ENCODE results near the gene ADCK2.
A peak's percentile ranks its signal among the peaks of the same experiment; 100 is the strongest.

Gene ADCK2

GRCh38 chr7:140696680-140697446 is 24.1 kb downstream of the ADCK2 start, which contains the start of gene NDUFB2:
TSS of gene NDUFB2 (plus strand) at chr7:140696708. CDS start at chr7:140696745, 37 bp downstream.
- Histone ChIP-seq H3K18ac (ENCODE audit: low read length) (no peak within 1 kb of the TSS), H3K56ac (ENCODE audit: low read length) (peak within 1 kb of the TSS; percentile 100), H2BK5ac (ENCODE audit: low read length) (peak within 1 kb of the TSS; percentile 90), H3K23ac (ENCODE audit: low read length) (peak within 1 kb of the TSS; percentile 48), H3K79me1 (ENCODE audit: low read length) (peaks cover 8% of the 10 kb centered on the region), H3K4ac (ENCODE audit: low read depth, low read length) (no peak within 1 kb of the TSS), H3K27me3 (ENCODE audit: insufficient read depth, low read length, poor library complexity) (no peaks in the 10 kb centered on the region), H2BK15ac (replicated peaks; ENCODE audit: low read depth) (no peak within 1 kb of the TSS), H3K36me3 (ENCODE audit: control insufficient read depth, insufficient read depth, low read length) (no peaks in the 10 kb centered on the region), H3K79me2 (ENCODE audit: control insufficient read depth, insufficient read depth, low read length) (peaks cover 22% of the 10 kb centered on the region), H3K9ac (ENCODE audit: low read length) (peak within 1 kb of the TSS; percentile 96), H3K4me2 (ENCODE audit: low read length) (peak within 1 kb of the TSS; percentile 54), H3K4me1 (ENCODE audit: control insufficient read depth, low read depth, low read length) (no peaks in the 10 kb centered on the region), H3K4me3 (ENCODE audit: low read length) (peak within 1 kb of the TSS; percentile 62), H2BK120ac (ENCODE audit: low read depth, low read length) (no peak within 1 kb of the TSS), H2AK5ac (ENCODE audit: low read length) (no peak within 1 kb of the TSS), H3K27ac (ENCODE audit: low read depth, low read length) (peak within 1 kb of the TSS; percentile 41), H4K8ac (ENCODE audit: low read depth, low read length) (no peak within 1 kb of the TSS), H4K5ac (ENCODE audit: low read length) (peak within 1 kb of the TSS; percentile 59)
- WGBS (ENCODE audit: extremely low coverage, insufficient coverage, low lambda C conversion rate): no CpG with 5 or more reads among the region's 82 CpGs
- DNase-seq: peak; percentile 95

GRCh38 chr7:140697447-140698143 is 24.9 kb downstream of the ADCK2 start:
- H4K5ac ChIP-seq (ENCODE audit: low read length): no peak overlapping the region
- H3K4me3 ChIP-seq (ENCODE audit: low read length): peak overlapping the region; percentile 62
- peak overlapping the region; percentile 100 for H3K56ac ChIP-seq (ENCODE audit: low read length)
- H3K4me2 ChIP-seq (ENCODE audit: low read length): peak overlapping the region; percentile 43
- H2BK120ac ChIP-seq (ENCODE audit: low read depth, low read length): no peak overlapping the region
- no peak overlapping the region for H3K4ac ChIP-seq (ENCODE audit: low read depth, low read length)
- H4K8ac ChIP-seq (ENCODE audit: low read depth, low read length): no peak overlapping the region
- H3K27me3 ChIP-seq (ENCODE audit: insufficient read depth, low read length, poor library complexity): no peaks in the 10 kb centered on the region
- peaks cover 22% of the 10 kb centered on the region for H3K79me2 ChIP-seq (ENCODE audit: control insufficient read depth, insufficient read depth, low read length)
- no CpG with 5 or more reads among the region's 24 CpGs for WGBS (ENCODE audit: extremely low coverage, insufficient coverage, low lambda C conversion rate)
- H3K18ac ChIP-seq (ENCODE audit: low read length): no peak overlapping the region
- peak overlapping the region; percentile 41 for H3K27ac ChIP-seq (ENCODE audit: low read depth, low read length)
- peaks cover 8% of the 10 kb centered on the region for H3K79me1 ChIP-seq (ENCODE audit: low read length)
- H2AK5ac ChIP-seq (ENCODE audit: low read length): no peak overlapping the region
- no peaks in the 10 kb centered on the region for H3K4me1 ChIP-seq (ENCODE audit: control insufficient read depth, low read depth, low read length)
- H3K36me3 ChIP-seq (ENCODE audit: control insufficient read depth, insufficient read depth, low read length): no peaks in the 10 kb centered on the region
- H3K9ac ChIP-seq (ENCODE audit: low read length): peak overlapping the region; percentile 96
- H2BK15ac ChIP-seq (replicated peaks; ENCODE audit: low read depth): no peak overlapping the region
- H2BK5ac ChIP-seq (ENCODE audit: low read length): no peak overlapping the region
- no peak for DNase-seq
- peak overlapping the region; percentile 37 for H3K23ac ChIP-seq (ENCODE audit: low read length)

GRCh38 chr7:140698477-140698876 is 25.7 kb downstream of the ADCK2 start:
- no peak overlapping the region for H2AK5ac ChIP-seq (ENCODE audit: low read length)
- 100% methylated on average over 2 of the region's 8 CpGs for whole genome bisulfite sequencing (ENCODE audit: extremely low coverage, insufficient coverage, low lambda C conversion rate)
- DNase-seq: no peak
- no peak overlapping the region for H3K27ac ChIP-seq (ENCODE audit: low read depth, low read length)
- no peak overlapping the region for H3K4me2 ChIP-seq (ENCODE audit: low read length)
- no peak overlapping the region for H3K4me3 ChIP-seq (ENCODE audit: low read length)
- no peaks in the 10 kb centered on the region for H3K27me3 ChIP-seq (ENCODE audit: insufficient read depth, low read length, poor library complexity)
- no peak overlapping the region for H2BK120ac ChIP-seq (ENCODE audit: low read depth, low read length)
- H3K56ac ChIP-seq (ENCODE audit: low read length): no peak overlapping the region
- H3K18ac ChIP-seq (ENCODE audit: low read length): no peak overlapping the region
- no peak overlapping the region for H4K8ac ChIP-seq (ENCODE audit: low read depth, low read length)
- H2BK5ac ChIP-seq (ENCODE audit: low read length): no peak overlapping the region
- no peak overlapping the region for H3K23ac ChIP-seq (ENCODE audit: low read length)
- H3K4ac ChIP-seq (ENCODE audit: low read depth, low read length): no peak overlapping the region
- H3K79me2 ChIP-seq (ENCODE audit: control insufficient read depth, insufficient read depth, low read length): peaks cover 22% of the 10 kb centered on the region
- peaks cover 10% of the 10 kb centered on the region for H3K79me1 ChIP-seq (ENCODE audit: low read length)
- H3K4me1 ChIP-seq (ENCODE audit: control insufficient read depth, low read depth, low read length): no peaks in the 10 kb centered on the region
- no peak overlapping the region for H4K5ac ChIP-seq (ENCODE audit: low read length)
- no peaks in the 10 kb centered on the region for H3K36me3 ChIP-seq (ENCODE audit: control insufficient read depth, insufficient read depth, low read length)
- no peak overlapping the region for H3K9ac ChIP-seq (ENCODE audit: low read length)
- no peak overlapping the region for H2BK15ac ChIP-seq (replicated peaks; ENCODE audit: low read depth)

GRCh38 chr7:140702774-140703173 is 30.0 kb downstream of the ADCK2 start:
- no peak overlapping the region for H3K27ac ChIP-seq (ENCODE audit: low read depth, low read length)
- DNase-seq: peak; percentile 16
- no peak overlapping the region for H2BK120ac ChIP-seq (ENCODE audit: low read depth, low read length)
- H4K8ac ChIP-seq (ENCODE audit: low read depth, low read length): no peak overlapping the region
- H3K4me1 ChIP-seq (ENCODE audit: control insufficient read depth, low read depth, low read length): no peaks in the 10 kb centered on the region
- peaks cover 2% of the 10 kb centered on the region for H3K36me3 ChIP-seq (ENCODE audit: control insufficient read depth, insufficient read depth, low read length)
- peaks cover 18% of the 10 kb centered on the region for H3K79me2 ChIP-seq (ENCODE audit: control insufficient read depth, insufficient read depth, low read length)
- H3K56ac ChIP-seq (ENCODE audit: low read length): no peak overlapping the region
- no peak overlapping the region for H3K4ac ChIP-seq (ENCODE audit: low read depth, low read length)
- no peaks in the 10 kb centered on the region for H3K27me3 ChIP-seq (ENCODE audit: insufficient read depth, low read length, poor library complexity)
- no peak overlapping the region for H2BK15ac ChIP-seq (replicated peaks; ENCODE audit: low read depth)
- no peak overlapping the region for H4K5ac ChIP-seq (ENCODE audit: low read length)
- no peak overlapping the region for H3K4me3 ChIP-seq (ENCODE audit: low read length)
- no peak overlapping the region for H3K23ac ChIP-seq (ENCODE audit: low read length)
- H2BK5ac ChIP-seq (ENCODE audit: low read length): no peak overlapping the region
- no peak overlapping the region for H3K4me2 ChIP-seq (ENCODE audit: low read length)
- no peak overlapping the region for H3K18ac ChIP-seq (ENCODE audit: low read length)
- no CpG with 5 or more reads among the region's 10 CpGs for WGBS (ENCODE audit: extremely low coverage, insufficient coverage, low lambda C conversion rate)
- H3K9ac ChIP-seq (ENCODE audit: low read length): no peak overlapping the region
- peaks cover 11% of the 10 kb centered on the region for H3K79me1 ChIP-seq (ENCODE audit: low read length)
- no peak overlapping the region for H2AK5ac ChIP-seq (ENCODE audit: low read length)

- no CpG with 5 or more reads among the region's 2 CpGs for WGBS (ENCODE audit: extremely low coverage, insufficient coverage, low lambda C conversion rate)
- H3K4me2 ChIP-seq (ENCODE audit: low read length): no peak overlapping the region
- H3K9ac ChIP-seq (ENCODE audit: low read length): no peak overlapping the region
- H3K23ac ChIP-seq (ENCODE audit: low read length): no peak overlapping the region
- H4K8ac ChIP-seq (ENCODE audit: low read depth, low read length): no peak overlapping the region
- peaks cover 5% of the 10 kb centered on the region for H3K79me1 ChIP-seq (ENCODE audit: low read length)
- peaks cover 2% of the 10 kb centered on the region for H3K36me3 ChIP-seq (ENCODE audit: control insufficient read depth, insufficient read depth, low read length)
- no peak overlapping the region for H3K4ac ChIP-seq (ENCODE audit: low read depth, low read length)
- no peaks in the 10 kb centered on the region for H3K27me3 ChIP-seq (ENCODE audit: insufficient read depth, low read length, poor library complexity)
- no peak overlapping the region for H2BK15ac ChIP-seq (replicated peaks; ENCODE audit: low read depth)
- no peak overlapping the region for H4K5ac ChIP-seq (ENCODE audit: low read length)
- no peak overlapping the region for H3K4me3 ChIP-seq (ENCODE audit: low read length)
- no peak overlapping the region for H2BK5ac ChIP-seq (ENCODE audit: low read length)
- no peak overlapping the region for H3K27ac ChIP-seq (ENCODE audit: low read depth, low read length)
- no peak for DNase-seq
- no peak overlapping the region for H3K56ac ChIP-seq (ENCODE audit: low read length)
- no peak overlapping the region for H2BK120ac ChIP-seq (ENCODE audit: low read depth, low read length)
- H2AK5ac ChIP-seq (ENCODE audit: low read length): no peak overlapping the region
- no peak overlapping the region for H3K18ac ChIP-seq (ENCODE audit: low read length)
- H3K79me2 ChIP-seq (ENCODE audit: control insufficient read depth, insufficient read depth, low read length): peaks cover 9% of the 10 kb centered on the region
- no peaks in the 10 kb centered on the region for H3K4me1 ChIP-seq (ENCODE audit: control insufficient read depth, low read depth, low read length)
These were observed 31.5 kb downstream of the ADCK2 start for GRCh38 chr7:140704205-140704604.
